ENCODE data around the gene ZNF366.

DNA sequence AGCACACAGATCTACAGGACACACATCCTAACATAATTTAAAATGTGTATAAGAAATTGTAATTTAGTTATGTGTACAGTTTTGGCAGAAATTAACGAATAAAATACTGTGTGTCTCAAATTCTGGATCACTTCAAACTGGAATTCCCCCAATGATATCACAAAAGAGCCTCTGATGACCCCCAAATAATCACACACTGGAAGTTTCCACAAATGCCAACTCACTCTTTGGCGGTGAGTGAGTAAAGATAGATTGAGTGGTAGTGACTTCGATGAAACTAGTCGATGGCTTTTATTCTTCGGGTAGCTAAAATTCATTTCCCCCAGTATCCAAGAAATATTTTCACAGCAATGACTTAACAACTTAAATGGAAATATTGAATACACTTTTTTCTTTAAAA is 2.2 kb downstream of the ZNF366 start:
- TF ChIP-seq, protein P1, sequence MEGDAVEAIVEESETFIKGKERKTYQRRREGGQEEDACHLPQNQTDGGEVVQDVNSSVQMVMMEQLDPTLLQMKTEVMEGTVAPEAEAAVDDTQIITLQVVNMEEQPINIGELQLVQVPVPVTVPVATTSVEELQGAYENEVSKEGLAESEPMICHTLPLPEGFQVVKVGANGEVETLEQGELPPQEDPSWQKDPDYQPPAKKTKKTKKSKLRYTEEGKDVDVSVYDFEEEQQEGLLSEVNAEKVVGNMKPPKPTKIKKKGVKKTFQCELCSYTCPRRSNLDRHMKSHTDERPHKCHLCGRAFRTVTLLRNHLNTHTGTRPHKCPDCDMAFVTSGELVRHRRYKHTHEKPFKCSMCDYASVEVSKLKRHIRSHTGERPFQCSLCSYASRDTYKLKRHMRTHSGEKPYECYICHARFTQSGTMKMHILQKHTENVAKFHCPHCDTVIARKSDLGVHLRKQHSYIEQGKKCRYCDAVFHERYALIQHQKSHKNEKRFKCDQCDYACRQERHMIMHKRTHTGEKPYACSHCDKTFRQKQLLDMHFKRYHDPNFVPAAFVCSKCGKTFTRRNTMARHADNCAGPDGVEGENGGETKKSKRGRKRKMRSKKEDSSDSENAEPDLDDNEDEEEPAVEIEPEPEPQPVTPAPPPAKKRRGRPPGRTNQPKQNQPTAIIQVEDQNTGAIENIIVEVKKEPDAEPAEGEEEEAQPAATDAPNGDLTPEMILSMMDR (CRISPR knock-in tag; IDR thresholded peaks at IDR 0.05), result no peak
- TF ChIP-seq HOXA9 (CRISPR knock-in tag; IDR thresholded peaks at IDR 0.05; ENCODE audit: borderline replicate concordance) (no peak), NFYC (CRISPR knock-in tag; IDR thresholded peaks at IDR 0.05) (no peak), GATAD2A (CRISPR knock-in tag; IDR thresholded peaks at IDR 0.05) (no peak), POLR2A (IDR thresholded peaks at IDR 0.05; ENCODE audit: insufficient read depth in 1 of 2, low read depth in 2 of 2, low read length in 2 of 2) (no peak)

All from HepG2 (cell line).